Gastroesophageal sphincter (tissue), 3 donors: ENCODE measurements around the gene CHEK2.

ENCODE experiments used
- POLR2A ChIP-seq, 2 donors: fragments of 450-650 bp; IDR thresholded peaks; one replicate each; pipeline ENCODE4 v1.6.1; 2017; ENCODE audit warnings: antibody characterized with exemption in 2 of 2, mild to moderate bottlenecking in 2 of 2, moderate library complexity in 1 of 2
- POLR2AphosphoS5 ChIP-seq: sonication (generic); formaldehyde crosslinking; IDR thresholded peaks from one replicate; pipeline ENCODE4 v1.6.1; 2017; ENCODE audit warnings: antibody characterized with exemption
- TF ChIP-seq, protein P1 (sequence below), 4 experiments: fragments of 200-600 bp in 2 of 4; fragments of 450-650 bp in 2 of 4; sonication (generic) in 1 of 4; IDR thresholded peaks; one replicate each; pipeline ENCODE4 v1.5.1; 2017 to 2019; ENCODE audit warnings: antibody characterized with exemption in 4 of 4, mild to moderate bottlenecking in 2 of 4, moderate library complexity in 2 of 4

DNA sequence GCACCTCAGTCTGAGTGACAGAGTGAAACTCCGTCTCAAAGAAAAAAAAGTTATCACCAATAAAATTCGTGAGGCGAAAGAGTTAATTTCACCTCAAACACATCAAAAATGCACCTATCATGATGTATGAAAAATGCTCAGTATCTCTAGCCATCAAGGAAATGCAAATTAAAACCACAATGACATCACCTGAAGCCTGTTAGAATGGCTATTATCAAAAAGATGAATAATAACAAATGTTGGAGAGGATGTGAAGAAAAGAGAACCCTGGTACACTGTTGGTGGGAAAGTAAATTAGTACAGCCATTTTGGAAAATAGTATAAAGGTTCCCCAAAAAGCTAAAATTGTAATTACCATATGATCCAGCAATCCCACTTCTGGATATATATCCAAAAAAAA is 23.6 kb downstream of the CHEK2 start:
- no peak for TF ChIP-seq POLR2A (IDR thresholded peaks at IDR 0.05)
- TF ChIP-seq, protein P1, sequence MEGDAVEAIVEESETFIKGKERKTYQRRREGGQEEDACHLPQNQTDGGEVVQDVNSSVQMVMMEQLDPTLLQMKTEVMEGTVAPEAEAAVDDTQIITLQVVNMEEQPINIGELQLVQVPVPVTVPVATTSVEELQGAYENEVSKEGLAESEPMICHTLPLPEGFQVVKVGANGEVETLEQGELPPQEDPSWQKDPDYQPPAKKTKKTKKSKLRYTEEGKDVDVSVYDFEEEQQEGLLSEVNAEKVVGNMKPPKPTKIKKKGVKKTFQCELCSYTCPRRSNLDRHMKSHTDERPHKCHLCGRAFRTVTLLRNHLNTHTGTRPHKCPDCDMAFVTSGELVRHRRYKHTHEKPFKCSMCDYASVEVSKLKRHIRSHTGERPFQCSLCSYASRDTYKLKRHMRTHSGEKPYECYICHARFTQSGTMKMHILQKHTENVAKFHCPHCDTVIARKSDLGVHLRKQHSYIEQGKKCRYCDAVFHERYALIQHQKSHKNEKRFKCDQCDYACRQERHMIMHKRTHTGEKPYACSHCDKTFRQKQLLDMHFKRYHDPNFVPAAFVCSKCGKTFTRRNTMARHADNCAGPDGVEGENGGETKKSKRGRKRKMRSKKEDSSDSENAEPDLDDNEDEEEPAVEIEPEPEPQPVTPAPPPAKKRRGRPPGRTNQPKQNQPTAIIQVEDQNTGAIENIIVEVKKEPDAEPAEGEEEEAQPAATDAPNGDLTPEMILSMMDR (IDR thresholded peaks at IDR 0.05) = no peak
- TF ChIP-seq POLR2AphosphoS5 = no peak
